Cerebellar cortex (tissue), 1 donor: ENCODE data around the gene HHLA2.

Source experiments
- DNase-seq: peaks from one replicate; pipeline ENCODE4 v3.0.0-alpha.2; 2015; ENCODE audit warnings: low spot score

The HHLA2 gene

GRCh38 chr3:108300103-108300849 is 3.9 kb downstream of the HHLA2 start:
- DNase-seq = no peak

- no peak for DNase-seq
Observed at GRCh38 chr3:108301695-108302404, 5.5 kb downstream of the HHLA2 start.

GRCh38 chr3:108302570-108302969 is 6.2 kb downstream of the HHLA2 start:
- no peak for DNase-seq

- DNase-seq = no peak
Observed at GRCh38 chr3:108305484-108306172, 9.3 kb downstream of the HHLA2 start.

DNA sequence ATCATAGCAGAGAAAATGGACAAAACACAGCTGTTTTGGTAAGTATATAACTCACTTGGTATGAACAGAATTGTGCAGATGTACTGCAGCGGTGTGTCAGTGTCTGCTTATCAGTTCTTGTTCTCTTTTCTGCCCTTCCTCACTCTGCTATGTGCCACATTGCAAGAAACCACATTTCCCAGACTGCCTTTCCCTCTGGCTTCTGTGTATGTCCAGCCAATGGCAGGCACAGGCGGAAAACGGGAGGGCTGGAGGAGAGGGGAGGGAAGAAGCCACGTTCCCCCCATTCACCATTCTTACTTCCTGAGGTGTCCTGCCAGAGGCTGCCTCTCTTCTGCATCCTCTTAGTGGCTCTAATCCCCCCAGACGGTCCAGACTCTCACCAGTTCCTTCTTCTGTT is 15.4 kb downstream of the HHLA2 start:
- DNase-seq = no peak

- no peak for DNase-seq
Observed at GRCh38 chr3:108312656-108313055, 16.3 kb downstream of the HHLA2 start.

DNA sequence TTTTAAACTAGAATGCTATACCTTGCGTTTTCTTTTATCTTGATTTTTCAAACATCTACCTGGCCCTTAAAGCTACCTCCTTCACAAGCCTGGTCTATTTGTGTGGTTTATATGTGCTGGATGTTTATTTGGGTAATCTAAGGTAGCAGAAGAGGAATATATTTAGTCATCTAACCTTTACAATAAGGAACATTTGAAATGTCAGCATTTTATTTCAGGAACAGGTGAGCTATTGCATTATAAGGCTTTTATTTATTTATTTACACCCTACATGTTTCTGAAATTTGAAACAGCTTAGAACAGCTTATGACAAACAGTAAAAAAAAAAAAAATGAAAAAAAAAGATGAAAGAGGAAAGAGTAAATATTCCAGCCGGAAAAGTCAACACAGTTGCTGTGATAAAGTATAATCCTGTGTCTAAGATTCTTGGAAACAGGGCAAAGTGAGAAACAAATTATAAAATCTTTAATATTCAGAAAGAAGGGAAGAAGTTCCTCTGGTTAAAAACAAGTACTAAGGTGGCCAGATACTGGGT is 19.5 kb downstream of the HHLA2 start:
- DNase-seq = no peak

GRCh38 chr3:108319428-108320082 is 23.2 kb downstream of the HHLA2 start:
- no peak for DNase-seq

DNA sequence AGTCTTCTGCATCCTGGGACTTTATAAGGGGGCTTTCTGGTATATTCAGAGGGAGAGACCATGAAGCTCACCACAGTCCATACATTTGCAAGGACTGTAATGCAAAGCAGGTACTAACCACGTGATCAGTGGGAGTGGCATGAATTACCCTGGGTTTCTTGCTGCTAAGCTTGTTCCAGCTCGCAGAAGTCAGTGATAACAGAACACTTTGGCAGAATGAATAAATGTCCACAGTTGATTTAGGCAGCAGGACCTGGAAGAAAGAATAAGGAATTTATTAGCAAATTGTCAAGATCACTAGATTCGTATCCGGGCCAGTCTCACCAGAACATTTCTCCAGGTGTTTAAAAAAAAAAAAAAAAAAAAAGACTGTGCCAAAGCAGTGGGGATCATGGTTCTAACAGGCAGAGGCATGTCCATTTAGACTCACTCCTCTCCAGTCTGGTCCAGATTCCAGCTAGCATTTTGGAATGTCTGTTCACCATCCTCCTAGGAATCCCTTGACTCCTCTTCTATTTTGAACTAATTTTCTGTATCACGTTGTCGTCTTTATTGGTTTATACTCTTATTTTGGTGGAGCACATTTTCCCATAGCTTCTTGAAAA is 24.5 kb downstream of the HHLA2 start:
- no peak for DNase-seq

- DNase-seq = no peak
Observed at GRCh38 chr3:108322352-108322751, 26.0 kb downstream of the HHLA2 start.

GRCh38 chr3:108324177-108324576 is 27.8 kb downstream of the HHLA2 start:
- DNase-seq = no peak

GRCh38 chr3:108327168-108327567 is 30.8 kb downstream of the HHLA2 start:
- DNase-seq = no peak

- no peak for DNase-seq
Observed at GRCh38 chr3:108328821-108329486, 32.6 kb downstream of the HHLA2 start.

GRCh38 chr3:108329508-108329907 is 33.2 kb downstream of the HHLA2 start:
- no peak for DNase-seq

GRCh38 chr3:108329947-108330346 is 33.6 kb downstream of the HHLA2 start:
- DNase-seq = no peak

DNA sequence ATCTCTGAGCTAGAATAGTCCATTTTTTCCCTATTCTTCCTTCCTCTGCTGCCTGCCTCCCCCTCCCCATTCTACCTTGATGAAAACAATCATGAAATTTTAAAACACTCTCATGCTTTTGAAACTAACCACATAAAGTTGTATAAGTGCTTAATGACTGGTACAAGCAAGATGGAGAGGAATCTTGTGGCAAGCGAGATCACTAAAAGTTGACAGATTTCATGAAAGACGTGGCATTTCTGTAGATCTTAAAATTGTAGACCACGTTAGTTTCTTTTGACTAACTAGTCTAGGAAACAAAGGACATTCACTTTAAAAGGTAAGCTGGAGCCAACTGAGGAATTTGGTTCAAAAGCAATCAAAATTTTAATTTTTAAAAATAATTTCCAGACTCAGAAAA is 35.4 kb downstream of the HHLA2 start:
- no peak for DNase-seq

DNA sequence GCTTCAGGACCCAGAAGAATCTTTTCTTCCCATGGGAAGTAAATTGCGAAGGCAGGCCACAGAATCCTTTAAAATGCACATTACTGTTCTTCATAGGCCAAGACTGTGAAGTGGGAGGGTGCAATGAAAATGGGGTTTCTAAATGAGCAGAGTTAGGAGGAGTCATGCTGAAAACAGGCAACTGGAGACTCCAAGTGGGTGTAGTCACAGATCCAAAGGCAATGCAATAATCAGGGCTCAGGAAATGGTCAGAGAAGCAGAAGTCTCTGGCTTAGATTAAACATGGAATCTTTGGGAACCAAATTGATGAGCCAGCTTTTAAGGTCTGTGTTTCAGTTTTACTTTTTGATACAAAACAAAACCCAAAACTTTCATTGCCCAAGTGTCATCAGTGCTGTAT is 37.6 kb downstream of the HHLA2 start:
- no peak for DNase-seq

GRCh38 chr3:108334701-108335100 is 38.4 kb downstream of the HHLA2 start:
- DNase-seq = no peak

- DNase-seq = no peak
Observed at GRCh38 chr3:108338901-108339545, 42.7 kb downstream of the HHLA2 start.

DNA sequence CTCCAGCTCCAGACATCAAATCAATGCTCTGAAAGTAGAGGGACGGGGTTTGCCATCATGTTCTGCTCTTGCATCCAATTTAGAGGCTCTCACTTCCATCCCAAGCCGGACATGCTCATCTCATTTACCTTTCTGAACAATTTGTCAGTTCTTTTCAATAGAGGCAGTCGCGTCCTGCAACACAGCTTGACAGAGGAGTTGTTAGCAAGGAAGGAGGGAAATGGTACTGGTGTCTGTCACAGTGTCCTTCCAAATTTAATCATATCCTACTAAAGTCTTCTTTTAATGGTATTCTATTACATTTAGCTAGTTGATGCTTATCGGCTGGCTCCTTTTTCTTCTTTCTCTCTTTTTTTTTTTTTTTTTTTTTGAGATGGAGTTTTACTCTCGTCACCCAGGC is 45.6 kb downstream of the HHLA2 start:
- DNase-seq = no peak
